Peyer's patch (tissue), 4 donors: ENCODE data around the gene TECTA.

ENCODE experiments used
- CTCF ChIP-seq, 6 experiments: fragments of 450-650 bp in 4 of 6; fragments of 200-600 bp in 2 of 6; sonication (generic) in 1 of 6; IDR thresholded peaks; one replicate each; pipeline ENCODE4 v1.5.1; 2017 to 2019; ENCODE audit warnings: antibody characterized with exemption in 6 of 6, mild to moderate bottlenecking in 3 of 6, moderate library complexity in 1 of 6
- POLR2A ChIP-seq, 2 donors: fragments of 450-650 bp; IDR thresholded peaks; one replicate each; pipeline ENCODE4 v1.5.1; 2017; ENCODE audit warnings: antibody characterized with exemption in 2 of 2, mild to moderate bottlenecking in 2 of 2, moderate library complexity in 2 of 2

- TF ChIP-seq CTCF (IDR thresholded peaks at IDR 0.05) (no peak), POLR2A (IDR thresholded peaks at IDR 0.05) (no peak)
Measured at GRCh38 chr11:121159741-121160140, 58.7 kb downstream of the TECTA start.
